Naive thymus-derived CD4-positive, alpha-beta T cell (primary cell): ENCODE measurements around the gene MVD. TPM values are rescaled to one million over a fixed set of nuclear protein-coding genes. Genes with fewer than 3 reads are reported as not detected.

Source experiments
- ATAC-seq: fragments of 150-1000 bp; cut with Tn5 transposase; 2 replicates; pipeline ENCODE4 v1.10.0; 2021; ENCODE audit warnings: mild to moderate bottlenecking, moderate library complexity
- CTCF ChIA-PET: fragments of 350-600 bp; sonication (Branson Sonifier 250); formaldehyde crosslinking; loops from one replicate; lab custom pipeline; 2021; ENCODE audit warnings: antibody characterized with exemption; lab: Charles Lee
- POLR2A ChIA-PET: fragments of 350-600 bp; sonication (Branson Sonifier 250); formaldehyde crosslinking; loops from one replicate; lab custom pipeline; 2021; ENCODE audit warnings: antibody characterized with exemption, inconsistent platforms; lab: Charles Lee
- DNase-seq, 9 donors: peaks; one replicate each; pipeline versions ENCODE4 v3.0.0 to v3.0.0-alpha.2; 2020 to 2022; ENCODE audit warnings: mixed read lengths in 1 of 9
- H3K27ac ChIP-seq: one replicate; pipeline ENCODE4 v1.7.0; 2013; ENCODE audit warnings: mild to moderate bottlenecking, low read depth, low read length, moderate library complexity
- H3K27me3 ChIP-seq, 2 donors: one replicate each; pipeline ENCODE4 v1.7.0; 2013; ENCODE audit warnings: low read length in 2 of 2, mild to moderate bottlenecking in 2 of 2, moderate library complexity in 2 of 2; ENCODE audit not compliant: control insufficient read depth in 2 of 2, insufficient read depth in 2 of 2
- H3K36me3 ChIP-seq, 3 experiments: 1 replicate in 2 of 3; 2 replicates in 1 of 3; pipeline ENCODE4 v1.7.0; 2013; ENCODE audit warnings: low read length in 3 of 3, mild to moderate bottlenecking in 3 of 3, moderate library complexity in 1 of 3; ENCODE audit not compliant: insufficient read depth in 3 of 3, control insufficient read depth in 2 of 3
- H3K4me1 ChIP-seq, 2 donors: one replicate each; pipeline ENCODE4 v1.7.0; 2013; ENCODE audit warnings: low read length in 2 of 2, mild to moderate bottlenecking in 2 of 2, moderate library complexity in 1 of 2; ENCODE audit not compliant: control insufficient read depth in 2 of 2, insufficient read depth in 2 of 2
- H3K4me3 ChIP-seq: 2 replicates; pipeline ENCODE4 v1.7.0; 2013; ENCODE audit warnings: mild to moderate bottlenecking, low read length
- H3K9me3 ChIP-seq, 3 experiments: 1 replicate in 2 of 3; 2 replicates in 1 of 3; pipeline ENCODE4 v1.7.0; 2013; ENCODE audit warnings: low read length in 3 of 3; ENCODE audit not compliant: control insufficient read depth in 2 of 3
- H3K27ac Mint-ChIP-seq, 9 donors: one replicate each; pipeline ENCODE4 v1.8.0; 2020 to 2022; ENCODE audit warnings: mixed read lengths in 9 of 9, mild to moderate bottlenecking in 8 of 9, moderate library complexity in 5 of 9, inconsistent platforms in 2 of 9
- H3K27me3 Mint-ChIP-seq, 5 donors: one replicate each; pipeline ENCODE4 v1.8.0; 2021 to 2022; ENCODE audit warnings: mixed read lengths in 5 of 5, mild to moderate bottlenecking in 1 of 5
- H3K36me3 Mint-ChIP-seq, 5 donors: one replicate each; pipeline ENCODE4 v1.8.0; 2020 to 2022; ENCODE audit warnings: mixed read lengths in 5 of 5, mild to moderate bottlenecking in 3 of 5, inconsistent platforms in 1 of 5
- H3K4me1 Mint-ChIP-seq, 7 donors: one replicate each; pipeline ENCODE4 v1.8.0; 2020 to 2022; ENCODE audit warnings: mixed read lengths in 7 of 7, mild to moderate bottlenecking in 3 of 7, inconsistent platforms in 1 of 7
- H3K4me3 Mint-ChIP-seq, 10 donors: one replicate each; pipeline ENCODE4 v1.8.0; 2020 to 2022; ENCODE audit warnings: mild to moderate bottlenecking in 10 of 10, mixed read lengths in 10 of 10, moderate library complexity in 6 of 10, inconsistent platforms in 2 of 10
- H3K9me3 Mint-ChIP-seq, 11 donors: one replicate each; pipeline ENCODE4 v1.8.0; 2020 to 2022; ENCODE audit warnings: mixed read lengths in 11 of 11, mild to moderate bottlenecking in 4 of 11, inconsistent platforms in 1 of 11, moderate library complexity in 1 of 11
- intact Hi-C, 2 donors: fragments of 100-400 bp; cut with micrococcal nuclease; formaldehyde crosslinking; loops; one replicate each; pipeline ENCODE4 v1.15.1; 2023
- polyA plus RNA-seq, 2 donors: library from polyadenylated mRNA; unstranded; fragments of 300-500 nt; fragmentation: Illumina TruSeq; gene quantifications; one replicate each; pipeline ENCODE4 v1.2.3, GENCODE V29; 2021
- total RNA-seq, 6 experiments: library from RNA in 5 of 6; stranded (reverse) in 5 of 6; gene quantifications; 1 replicate in 5 of 6; 2 replicates in 1 of 6; pipeline ENCODE4 v1.2.3 and lab custom pipeline; 2021 to 2026

Gene MVD
- total and polyA plus RNA-seq, 7 experiments from 2014 or later = 12.9 to 66.9 (median 41.1) TPM

GRCh38 chr16:88686062-88686438, 23.2 kb upstream of the MVD start:
- CTCF ChIA-PET = interaction anchor here (3.7 kb wide), 1 partner anchor 15 kb away, joined by 17 read pairs; no protein-coding TSS in a partner anchor

GRCh38 chr16:88685156-88686061, 22.5 kb upstream of the MVD start:
- Mint-ChIP-seq H3K27ac (peak overlapping the region in 7 of 9 donors; percentile 41 to 81 (median 64)), H3K36me3 (peaks cover 0 to 11% (median 0%) of the 10 kb centered on the region in 5 donors), H3K4me1 (peaks cover 22 to 73% (median 54%) of the 10 kb centered on the region in 7 donors), H3K27me3 (no peaks in the 10 kb centered on the region), H3K4me3 (peak overlapping the region; percentile 72 to 87 (median 81)), H3K9me3 (peaks cover 0 to 4% (median 0%) of the 10 kb centered on the region in 11 donors)
- POLR2A ChIA-PET = interaction anchor here (0.6 to 10.2 kb wide), 10 partner anchors 11 to 61 kb away, joined by 3 to 134 read pairs (median 4); partner anchors contain the start of genes CTU2, MVD and RNF166
- Histone ChIP-seq H3K4me3 (peak overlapping the region; percentile 85), H3K9me3 (no peaks in the 10 kb centered on the region), H3K27ac (peak overlapping the region; percentile 77), H3K36me3 (peaks cover 0 to 7% (median 6%) of the 10 kb centered on the region in 3 experiments), H3K4me1 (peaks cover 23 to 48% of the 10 kb centered on the region in 2 donors), H3K27me3 (no peaks in the 10 kb centered on the region)
- intact Hi-C loops = loop anchor here (1.0 to 10.0 kb wide), 9 partner anchors 16 to 233 kb away; partner anchors contain the start of genes CYBA (in 2 of the 2), MVD (in 2 of the 2), ZFPM1 (in 2 of the 2) and CDT1 (in 1 of the 2)
- DNase-seq (peak in 6 of 9 donors; percentile 47 to 56 (median 52)), ATAC-seq (peak; percentile 40)
- CTCF ChIA-PET = interaction anchor here (1.1 to 3.7 kb wide), 5 partner anchors 11 to 35 kb away, joined by 3 to 17 read pairs (median 5); no protein-coding TSS in a partner anchor

More at GRCh38 chr16:88686062-88686438, 23.2 kb upstream of the MVD start:
- Mint-ChIP-seq H3K4me1 (peaks cover 27 to 74% (median 57%) of the 10 kb centered on the region in 7 donors), H3K27me3 (no peaks in the 10 kb centered on the region), H3K27ac (peak overlapping the region in 5 of 9 donors; percentile 45 to 81 (median 67)), H3K36me3 (peaks cover 0 to 10% (median 0%) of the 10 kb centered on the region in 5 donors), H3K9me3 (peaks cover 0 to 6% (median 0%) of the 10 kb centered on the region in 11 donors), H3K4me3 (peak overlapping the region; percentile 72 to 87 (median 81))
- POLR2A ChIA-PET = interaction anchor here (1.3 to 10.2 kb wide), 4 partner anchors 10 to 19 kb away, joined by 4 to 134 read pairs (median 10); partner anchors contain the start of genes CTU2 and RNF166
- Histone ChIP-seq H3K36me3 (peaks cover 0 to under 1% (median 0%) of the 10 kb centered on the region in 3 experiments), H3K27me3 (no peaks in the 10 kb centered on the region), H3K4me1 (peaks cover 21 to 48% of the 10 kb centered on the region in 2 donors), H3K4me3 (peak overlapping the region; percentile 85), H3K9me3 (no peaks in the 10 kb centered on the region), H3K27ac (peak overlapping the region; percentile 77)
- intact Hi-C loops = loop anchor here (1.0 to 10.0 kb wide), 6 partner anchors 15 to 233 kb away; partner anchors contain the start of genes CYBA (in 2 of the 2), MVD (in 2 of the 2), ZFPM1 (in 2 of the 2) and CDT1 (in 1 of the 2)
- ATAC-seq (peak; percentile 48), DNase-seq (peak in 3 of 9 donors; percentile 47 to 60 (median 53))

DNA sequence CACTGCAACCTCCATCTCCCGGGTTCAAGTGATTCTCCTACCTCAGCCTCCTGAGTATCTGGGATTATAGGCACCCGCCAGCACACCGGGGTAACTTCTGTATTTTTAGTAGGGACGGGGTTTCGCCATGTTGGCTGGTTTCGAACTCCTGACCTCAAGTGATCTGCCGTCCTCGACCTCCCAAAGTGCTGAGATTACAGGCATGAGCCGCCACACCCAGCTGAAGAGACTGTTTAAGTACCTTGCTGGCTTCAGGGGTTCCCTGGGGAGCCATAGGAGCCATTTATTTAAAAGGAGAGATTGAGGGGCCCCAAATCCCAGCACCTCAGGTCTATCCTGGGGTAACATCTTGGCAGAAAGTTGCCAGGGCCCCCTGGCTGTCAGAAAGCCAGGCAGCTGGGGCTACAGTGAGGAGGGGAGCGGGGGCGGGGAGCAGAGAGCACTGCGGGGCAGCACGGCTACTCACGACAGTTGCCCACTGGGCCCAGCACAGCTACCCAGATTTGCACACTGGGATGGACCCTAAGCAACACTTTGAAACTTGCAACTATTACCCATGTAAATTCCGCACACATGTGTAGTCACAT, 21.8 kb upstream of the MVD start:
- ATAC-seq (no peak), DNase-seq (no peak)
- Histone ChIP-seq H3K4me1 (peaks cover 23 to 48% of the 10 kb centered on the region in 2 donors), H3K36me3 (peaks cover 0 to 12% (median 6%) of the 10 kb centered on the region in 3 experiments), H3K27me3 (no peaks in the 10 kb centered on the region), H3K27ac (peak overlapping the region; percentile 77), H3K9me3 (no peaks in the 10 kb centered on the region), H3K4me3 (peak overlapping the region; percentile 85)
- CTCF ChIA-PET = interaction anchor here (1.1 to 3.7 kb wide), 5 partner anchors 12 to 35 kb away, joined by 3 to 17 read pairs (median 5); no protein-coding TSS in a partner anchor
- Mint-ChIP-seq H3K36me3 (peaks cover 0 to 14% (median 0%) of the 10 kb centered on the region in 5 donors), H3K4me3 (peak overlapping the region; percentile 72 to 87 (median 81)), H3K27me3 (no peaks in the 10 kb centered on the region), H3K4me1 (peaks cover 22 to 67% (median 48%) of the 10 kb centered on the region in 7 donors), H3K27ac (peak overlapping the region in 7 of 9 donors; percentile 47 to 86 (median 67)), H3K9me3 (peaks cover 0 to 4% (median 0%) of the 10 kb centered on the region in 11 donors)
- intact Hi-C loops = loop anchor here (1.0 to 10.0 kb wide), 5 partner anchors 50 to 230 kb away; partner anchors contain the start of genes CDT1 (in 1 of the 2), PIEZO1 (in 1 of the 2), ZC3H18 (in 1 of the 2) and ZFPM1 (in 1 of the 2)
- POLR2A ChIA-PET = interaction anchor here (0.8 to 10.2 kb wide), 9 partner anchors 11 to 61 kb away, joined by 3 to 134 read pairs (median 4); partner anchors contain the start of genes CTU2, MVD and RNF166

DNA sequence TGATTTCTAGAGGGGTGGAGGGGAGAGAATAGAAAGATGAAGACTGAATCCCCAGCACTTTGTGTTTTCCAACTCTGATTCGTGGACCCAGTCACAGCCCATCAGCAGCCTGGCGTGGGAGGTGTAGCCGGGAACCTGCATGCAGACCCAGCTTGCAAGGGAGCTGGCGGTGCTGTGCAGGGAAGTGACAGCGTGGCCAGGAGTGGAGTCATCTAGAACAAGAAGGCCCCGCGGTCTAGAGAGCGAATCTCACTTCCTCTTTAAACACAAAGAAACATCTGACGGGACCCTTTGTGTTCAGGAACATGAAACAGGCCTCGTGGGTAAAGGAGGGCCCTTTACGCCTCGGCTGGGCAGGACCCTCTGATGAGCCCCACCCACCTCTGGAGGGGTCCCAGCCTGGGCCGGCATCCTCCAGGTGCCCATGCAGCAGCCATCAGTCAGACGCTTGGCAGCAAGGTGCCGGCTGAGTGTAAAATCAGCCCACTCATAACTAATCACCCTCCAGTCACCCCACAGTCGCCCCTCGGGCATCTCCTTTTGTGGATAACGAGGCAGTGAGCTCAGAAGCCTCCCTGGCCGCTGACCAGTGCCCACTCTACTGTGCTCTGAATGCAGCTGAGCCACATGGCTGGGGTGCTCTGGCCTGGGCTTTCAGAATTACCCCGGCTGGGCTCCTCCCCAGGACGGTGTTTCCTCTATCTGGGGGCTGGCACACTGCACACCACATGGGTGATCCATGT, 19.0 kb upstream of the MVD start:
- Mint-ChIP-seq H3K4me3 (peak overlapping the region; percentile 66 to 86 (median 82)), H3K4me1 (peaks cover 22 to 47% (median 32%) of the 10 kb centered on the region in 7 donors), H3K9me3 (no peaks in the 10 kb centered on the region), H3K27me3 (no peaks in the 10 kb centered on the region), H3K27ac (peak overlapping the region; percentile 87 to 95 (median 94)), H3K36me3 (peaks cover 0 to 14% (median 0%) of the 10 kb centered on the region in 5 donors)
- peak in 7 of 9 donors; percentile 51 to 69 (median 62) for DNase-seq
- intact Hi-C loops = loop anchor here (1.0 to 10.0 kb wide), 4 partner anchors 19 to 227 kb away; partner anchors contain the start of genes MVD (in 2 of the 2), CYBA (in 1 of the 2) and ZFPM1 (in 1 of the 2)
- ChIA-PET POLR2A (interaction anchor here (0.5 to 4.1 kb wide), 11 partner anchors 10 to 219 kb away, joined by 3 to 47 read pairs (median 3); partner anchors contain the start of genes CTU2, RNF166 and ZC3H18), CTCF (interaction anchor here (1.0 kb wide), 1 partner anchor 20 kb away, joined by 3 read pairs; no protein-coding TSS in a partner anchor)
- Histone ChIP-seq H3K27ac (peak overlapping the region; percentile 67), H3K4me3 (peak overlapping the region; percentile 35), H3K9me3 (no peaks in the 10 kb centered on the region), H3K4me1 (peaks cover 23 to 41% of the 10 kb centered on the region in 2 donors), H3K27me3 (no peaks in the 10 kb centered on the region), H3K36me3 (peaks cover 0 to 40% (median 13%) of the 10 kb centered on the region in 3 experiments)
- peak; percentile 63 for ATAC-seq

GRCh38 chr16:88681084-88681680, 18.3 kb upstream of the MVD start:
- DNase-seq = peak in 4 of 9 donors; percentile 41 to 58 (median 52)
- Mint-ChIP-seq H3K27me3 (no peaks in the 10 kb centered on the region), H3K4me3 (peak overlapping the region; percentile 66 to 86 (median 82)), H3K27ac (peak overlapping the region; percentile 87 to 95 (median 94)), H3K4me1 (peaks cover 22 to 47% (median 32%) of the 10 kb centered on the region in 7 donors), H3K9me3 (no peaks in the 10 kb centered on the region), H3K36me3 (peaks cover 0 to 14% (median 0%) of the 10 kb centered on the region in 5 donors)
- intact Hi-C loops = loop anchor here (1.0 to 10.0 kb wide), 4 partner anchors 18 to 226 kb away; partner anchors contain the start of genes CYBA (in 1 of the 2), MVD (in 1 of the 2) and ZFPM1 (in 1 of the 2)
- ATAC-seq = peak; percentile 44
- ChIA-PET POLR2A (interaction anchor here (0.7 to 4.1 kb wide), 9 partner anchors 9 to 31 kb away, joined by 3 to 47 read pairs (median 4); partner anchors contain the start of genes CTU2 and RNF166), CTCF (interaction anchor here (0.5 to 1.0 kb wide), 3 partner anchors 15 to 559 kb away, joined by 3 to 4 read pairs (median 3); no protein-coding TSS in a partner anchor)
- Histone ChIP-seq H3K27ac (peak overlapping the region; percentile 67), H3K4me3 (peak overlapping the region; percentile 35), H3K27me3 (no peaks in the 10 kb centered on the region), H3K36me3 (peaks cover 0 to 47% (median 13%) of the 10 kb centered on the region in 3 experiments), H3K4me1 (peaks cover 23 to 38% of the 10 kb centered on the region in 2 donors), H3K9me3 (no peaks in the 10 kb centered on the region)
